ENCODE measurements around the gene CXCL16.

DNA sequence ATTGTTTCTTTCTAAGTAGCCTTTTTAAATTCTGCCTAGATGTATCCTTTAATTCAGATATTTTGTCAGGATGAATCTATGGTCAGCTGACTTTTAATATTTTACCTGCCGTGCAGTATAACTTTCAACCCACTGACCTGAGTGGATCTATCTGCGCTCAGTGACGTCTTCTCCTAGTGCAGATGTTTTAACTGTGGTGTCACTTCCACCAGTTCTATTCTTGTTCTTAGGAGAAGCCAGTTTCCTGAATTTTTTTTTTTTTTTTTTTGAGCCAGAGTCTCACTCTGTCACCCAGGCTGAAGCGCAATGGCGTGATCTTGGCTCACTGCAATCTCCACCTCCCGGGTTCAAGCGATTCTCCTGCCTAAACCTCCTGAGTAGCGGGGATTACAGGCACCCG, 27.0 kb upstream of the CXCL16 start:
- TF ChIP-seq CTCF (IDR thresholded peaks at IDR 0.05; ENCODE audit: insufficient read depth, low read length, poor library complexity, severe bottlenecking): no peak
- TF ChIP-seq EZH2phosphoT487 (conservative IDR thresholded peaks at IDR 0.05; ENCODE audit: low read length): no peak
